GM12874 (cell line): ENCODE data around the gene CLIC4.

Experiments
- TF ChIP-seq, protein P1 (sequence below): IDR thresholded peaks from 2 replicates; pipeline ENCODE4 v1.5.1; 2011; ENCODE audit warnings: low read depth, mild to moderate bottlenecking, control low read depth, low read length, moderate library complexity; ENCODE audit not compliant: insufficient read depth

Gene CLIC4

DNA sequence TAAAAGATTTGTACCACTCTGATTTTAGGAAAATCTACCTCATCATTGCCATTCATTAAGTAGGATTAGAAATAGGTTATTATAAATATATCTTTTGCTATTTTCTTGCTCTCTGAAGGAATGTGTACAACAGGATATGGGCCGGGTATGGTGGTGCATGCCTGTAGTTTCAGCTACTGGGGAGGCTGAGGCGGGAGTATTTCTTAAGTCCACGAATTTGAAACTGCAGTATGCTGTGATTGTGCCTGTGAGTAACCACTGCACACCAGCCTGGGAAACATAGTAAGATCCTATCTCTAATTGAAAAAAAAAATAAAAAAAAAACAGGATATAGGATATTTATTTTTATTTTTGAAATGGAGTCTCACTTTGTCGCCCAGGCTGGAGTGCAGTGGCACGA lies 50.0 kb downstream of the CLIC4 start:
- TF ChIP-seq, protein P1, sequence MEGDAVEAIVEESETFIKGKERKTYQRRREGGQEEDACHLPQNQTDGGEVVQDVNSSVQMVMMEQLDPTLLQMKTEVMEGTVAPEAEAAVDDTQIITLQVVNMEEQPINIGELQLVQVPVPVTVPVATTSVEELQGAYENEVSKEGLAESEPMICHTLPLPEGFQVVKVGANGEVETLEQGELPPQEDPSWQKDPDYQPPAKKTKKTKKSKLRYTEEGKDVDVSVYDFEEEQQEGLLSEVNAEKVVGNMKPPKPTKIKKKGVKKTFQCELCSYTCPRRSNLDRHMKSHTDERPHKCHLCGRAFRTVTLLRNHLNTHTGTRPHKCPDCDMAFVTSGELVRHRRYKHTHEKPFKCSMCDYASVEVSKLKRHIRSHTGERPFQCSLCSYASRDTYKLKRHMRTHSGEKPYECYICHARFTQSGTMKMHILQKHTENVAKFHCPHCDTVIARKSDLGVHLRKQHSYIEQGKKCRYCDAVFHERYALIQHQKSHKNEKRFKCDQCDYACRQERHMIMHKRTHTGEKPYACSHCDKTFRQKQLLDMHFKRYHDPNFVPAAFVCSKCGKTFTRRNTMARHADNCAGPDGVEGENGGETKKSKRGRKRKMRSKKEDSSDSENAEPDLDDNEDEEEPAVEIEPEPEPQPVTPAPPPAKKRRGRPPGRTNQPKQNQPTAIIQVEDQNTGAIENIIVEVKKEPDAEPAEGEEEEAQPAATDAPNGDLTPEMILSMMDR = no peak

DNA sequence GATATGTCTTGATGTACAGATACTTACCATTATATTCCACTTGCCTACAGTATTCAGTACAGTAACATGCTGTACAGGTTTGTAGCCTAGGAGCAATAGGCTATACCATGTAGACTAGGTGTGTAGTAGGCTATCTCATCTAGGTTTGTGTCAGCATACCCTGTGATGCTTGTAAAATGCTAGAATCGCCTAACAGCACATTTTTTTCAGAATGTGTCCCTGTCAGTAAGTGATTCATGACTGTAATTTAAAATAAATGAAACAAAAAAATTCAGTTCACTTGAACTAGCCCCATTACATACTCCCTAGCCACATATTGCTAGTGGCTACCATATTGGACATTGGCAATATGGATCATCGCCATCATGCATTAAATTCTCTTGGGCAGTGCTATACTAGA lies 51.3 kb downstream of the CLIC4 start:
- TF ChIP-seq, protein P1 = no peak

DNA sequence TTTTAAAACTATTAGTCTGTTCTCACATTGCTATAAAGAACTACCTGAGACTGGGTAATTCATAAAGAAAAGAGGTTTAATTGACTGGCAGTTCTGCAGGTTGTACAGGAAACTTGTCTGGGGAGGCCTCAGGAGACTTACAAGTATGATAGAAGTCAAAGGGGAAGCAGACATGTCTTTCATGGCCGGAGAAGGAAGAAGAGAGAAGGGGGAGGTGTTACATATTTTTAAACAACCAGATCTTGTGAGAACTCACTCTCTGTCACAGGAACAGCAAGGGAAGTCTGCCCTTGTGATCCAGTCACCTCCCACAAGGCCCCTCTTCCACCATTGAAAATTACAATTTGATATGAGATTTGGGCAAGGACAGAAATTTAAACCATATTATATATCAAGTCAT lies 55.9 kb downstream of the CLIC4 start:
- TF ChIP-seq, protein P1 = no peak

DNA sequence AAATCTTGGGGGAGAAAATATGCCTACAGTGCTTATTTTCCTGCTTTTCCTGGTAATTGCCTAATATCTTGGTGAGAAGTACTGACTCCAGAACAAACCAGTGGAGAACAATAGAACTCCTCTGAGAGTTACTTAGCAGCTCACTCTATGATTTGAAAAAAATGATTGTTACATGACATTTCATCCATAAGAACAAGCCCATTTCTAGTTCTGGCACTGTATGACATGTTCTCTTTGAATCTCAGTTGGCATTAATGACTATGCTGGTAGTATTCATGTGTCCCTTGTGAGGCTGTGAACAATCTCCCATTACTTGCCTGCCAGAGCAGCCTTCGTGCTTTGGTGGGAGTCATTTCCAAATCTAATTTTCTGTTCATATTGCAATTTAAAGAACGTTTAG lies 58.0 kb downstream of the CLIC4 start:
- TF ChIP-seq, protein P1 = no peak

DNA sequence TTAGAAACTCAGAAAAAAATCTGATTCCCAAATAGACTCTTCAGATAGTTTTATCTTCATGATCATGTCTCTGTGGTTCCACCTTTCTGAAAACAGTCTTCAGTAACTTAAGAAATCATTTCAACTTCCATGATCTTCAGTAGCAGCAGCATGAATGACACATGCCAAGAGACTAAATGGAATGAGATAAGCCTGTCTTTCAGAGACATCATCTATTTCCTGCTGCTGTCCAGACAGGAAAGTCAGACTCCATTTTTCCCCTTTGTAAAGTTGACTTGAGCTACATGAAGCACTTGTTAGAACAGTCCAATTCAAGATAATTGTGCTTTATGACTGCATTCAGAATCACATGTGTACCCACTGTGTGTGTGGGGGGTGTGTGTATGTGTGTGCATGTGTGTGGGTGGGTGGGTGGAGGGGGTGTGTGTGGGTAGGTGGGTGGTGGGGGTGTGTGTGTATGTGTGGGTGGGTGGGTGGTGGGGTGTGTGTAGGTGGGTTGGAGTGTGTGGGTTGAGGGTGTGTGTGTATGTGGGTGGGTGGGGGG lies 58.8 kb downstream of the CLIC4 start:
- TF ChIP-seq, protein P1 = no peak

DNA sequence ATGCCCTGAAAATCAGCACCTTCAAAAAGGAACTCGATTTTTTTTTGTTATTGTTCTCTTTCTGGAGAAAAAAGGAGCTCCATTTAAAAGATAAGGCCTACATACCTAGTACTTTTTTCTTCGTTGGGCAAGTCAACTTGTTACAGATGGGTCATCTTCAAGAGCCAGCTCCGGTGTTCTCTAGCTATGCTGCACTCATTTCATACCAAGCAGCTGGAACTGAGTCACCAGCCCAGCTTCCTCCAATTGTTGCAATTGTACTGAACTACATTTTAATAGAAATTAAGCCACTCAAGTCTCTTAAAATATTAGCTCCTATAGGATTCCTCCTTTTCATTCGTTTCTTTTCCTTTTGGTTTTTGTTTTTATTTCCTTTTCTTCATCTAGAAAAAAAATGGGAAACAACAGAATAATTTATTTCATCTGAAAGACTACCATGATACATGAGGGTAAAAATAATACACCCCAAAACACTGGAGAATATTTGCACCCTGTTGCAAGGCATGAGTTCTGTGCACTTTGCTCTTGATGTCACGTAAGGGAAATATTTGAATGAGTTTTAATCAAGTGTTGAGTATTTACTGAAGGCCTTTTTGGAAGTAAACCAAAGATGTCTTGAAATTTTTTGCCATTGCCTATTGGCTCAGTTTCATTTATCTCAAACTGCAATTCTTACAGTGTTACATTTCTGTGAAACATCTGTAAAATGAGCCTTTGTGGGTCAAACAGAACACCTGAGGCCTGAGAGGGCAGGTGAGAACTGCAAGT lies 60.5 kb downstream of the CLIC4 start:
- TF ChIP-seq, protein P1 = no peak

DNA sequence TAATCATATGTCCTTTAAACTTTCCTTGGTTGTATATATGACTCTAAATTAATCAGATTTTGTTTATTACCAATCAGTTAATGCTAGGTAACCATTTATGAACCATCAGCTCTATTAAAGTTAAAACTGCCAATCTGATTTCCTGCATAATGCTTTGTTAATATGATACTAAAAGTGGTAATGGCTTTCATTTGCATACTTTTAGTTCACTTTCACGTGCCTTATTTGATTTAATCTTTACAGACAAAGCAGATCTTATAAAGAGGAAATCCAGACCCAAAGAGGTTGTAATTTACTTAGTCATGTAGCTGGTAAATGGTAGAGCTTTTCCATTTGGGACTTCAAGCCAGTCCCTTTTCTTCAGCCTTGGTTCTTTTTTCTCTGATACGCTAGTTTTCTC lies 61.3 kb downstream of the CLIC4 start:
- TF ChIP-seq, protein P1 = no peak
